K562 (cell line): ENCODE data around the gene EMILIN1. TPM values are rescaled to one million over a fixed set of nuclear protein-coding genes. Genes with fewer than 3 reads are reported as not detected.

Experiments used
- ARHGAP35 ChIP-seq: fragments of 450-650 bp; IDR thresholded peaks from 2 replicates; pipeline ENCODE4 v1.6.1; 2018; ENCODE audit not compliant: partially characterized antibody
- DACH1 ChIP-seq: fragments of 450-650 bp; IDR thresholded peaks from 2 replicates; pipeline ENCODE4 v1.6.1; 2018; ENCODE audit not compliant: partially characterized antibody
- DPF2 ChIP-seq: fragments of 450-650 bp; IDR thresholded peaks from 2 replicates; pipeline ENCODE4 v1.6.1; 2016
- E2F3 ChIP-seq: fragments of 250-450 bp; sonication (Bioruptor Pico); IDR thresholded peaks from 2 replicates; pipeline ENCODE4 v1.4.0; 2020; ENCODE audit warnings: mild to moderate bottlenecking
- EGR1 ChIP-seq: fragments of 450-650 bp; conservative IDR thresholded peaks from 2 replicates; pipeline ENCODE4 v1.6.1; 2017; ENCODE audit warnings: mild to moderate bottlenecking
- ETV6 ChIP-seq, 3 experiments: fragments of 150-350 bp in 1 of 3; sonication (generic) in 1 of 3; formaldehyde crosslinking in 1 of 3; IDR thresholded peaks; 2 replicates each; pipeline versions ENCODE4 v1.6.1 to v1.8.0; 2014 to 2022; ENCODE audit warnings: borderline replicate concordance in 2 of 3, low read depth in 2 of 3, antibody characterized with exemption in 1 of 3, low read length in 1 of 3, mild to moderate bottlenecking in 1 of 3, missing genetic modification reagents in 1 of 3
- FOXP4 ChIP-seq: sonication (generic); formaldehyde crosslinking; IDR thresholded peaks from 2 replicates; pipeline ENCODE4 v1.8.0; 2022; ENCODE audit warnings: mild to moderate bottlenecking, missing genetic modification reagents, borderline replicate concordance
- NR0B1 ChIP-seq: fragments of 450-650 bp; IDR thresholded peaks from one replicate; pipeline ENCODE4 v1.6.1; 2018; ENCODE audit warnings: mild to moderate bottlenecking, moderate library complexity; ENCODE audit not compliant: partially characterized antibody
- NR4A1 ChIP-seq, 2 experiments: fragments of 250-450 bp in 1 of 2; fragments of 450-650 bp in 1 of 2; sonication (Bioruptor Pico) in 1 of 2; IDR thresholded peaks; 2 replicates each; pipeline versions ENCODE4 v1.4.0 to v1.6.1; 2016 to 2020; ENCODE audit warnings: mild to moderate bottlenecking in 2 of 2, missing compliant biosample characterization in 1 of 2, missing genetic modification characterization in 1 of 2, moderate library complexity in 1 of 2
- PATZ1 ChIP-seq: fragments of 250-450 bp; sonication (Bioruptor Pico); IDR thresholded peaks from 2 replicates; pipeline ENCODE4 v1.5.0; 2020; ENCODE audit warnings: mild to moderate bottlenecking, borderline replicate concordance
- POLR2H ChIP-seq: IDR thresholded peaks from 2 replicates; pipeline ENCODE4 v1.6.1; 2016; ENCODE audit warnings: missing genetic modification characterization, low read depth, mild to moderate bottlenecking, control low read depth, missing compliant biosample characterization, moderate library complexity
- RCOR1 ChIP-seq, 2 experiments: IDR thresholded peaks; 2 replicates each; pipeline ENCODE4 v1.6.1; 2012; ENCODE audit warnings: low read depth in 2 of 2, low read length in 2 of 2, borderline replicate concordance in 1 of 2, improper control_type of control experiment in 1 of 2
- SMARCE1 ChIP-seq: fragments of 450-650 bp; IDR thresholded peaks from 2 replicates; pipeline ENCODE4 v1.7.1; 2016; ENCODE audit warnings: mild to moderate bottlenecking
- SPI1 ChIP-seq: IDR thresholded peaks from 2 replicates; pipeline ENCODE4 v1.6.1; 2011; ENCODE audit warnings: low read depth, low read length, control low read depth, borderline replicate concordance
- SRF ChIP-seq, 2 experiments: fragments of 250-450, 450-650 bp in 1 of 2; sonication (Bioruptor Pico) in 1 of 2; sonication (generic) in 1 of 2; formaldehyde crosslinking; IDR thresholded peaks; 2 replicates each; pipeline versions ENCODE4 v1.5.0 to v1.5.1; 2020 to 2022; ENCODE audit warnings: mild to moderate bottlenecking in 1 of 2, missing genetic modification reagents in 1 of 2
- U2AF2 ChIP-seq: fragments of 200-400 bp; formaldehyde crosslinking; optimal IDR thresholded peaks from 2 replicates; pipeline ENCODE3; 2017; ENCODE audit warnings: low read depth, mild to moderate bottlenecking, low read length
- ZBTB17 ChIP-seq: fragments of 450-650 bp; formaldehyde crosslinking; IDR thresholded peaks from 2 replicates; pipeline ENCODE4 v1.4.0; 2020; ENCODE audit warnings: mild to moderate bottlenecking
- ZBTB8A ChIP-seq: fragments of 450-650 bp; IDR thresholded peaks from 2 replicates; pipeline ENCODE4 v1.6.1; 2018; ENCODE audit warnings: mild to moderate bottlenecking, moderate library complexity; ENCODE audit not compliant: partially characterized antibody
- ZNF121 ChIP-seq: sonication (generic); formaldehyde crosslinking; conservative IDR thresholded peaks from 2 replicates; pipeline ENCODE4 v1.8.0; 2022; ENCODE audit warnings: missing genetic modification reagents
- ZNF583 ChIP-seq: fragments of 250-450 bp; sonication (Bioruptor Pico); IDR thresholded peaks from 2 replicates; pipeline ENCODE4 v1.4.0; 2020
- ZNF75A ChIP-seq: fragments of 450-650 bp; formaldehyde crosslinking; IDR thresholded peaks from 2 replicates; pipeline ENCODE4 v1.4.0; 2020; ENCODE audit warnings: mild to moderate bottlenecking
- polyA plus RNA-seq, 8 experiments: library from polyadenylated mRNA; depleted of rRNA in 4 of 8; stranded (reverse) in 5 of 8; unstranded in 3 of 8; fragments of >200 nt; fragmentation: Nextera tagmentation in 2 of 8; fragmentation: Illumina TruSeq in 1 of 8; extraction: Ambion mirVana in 2 of 8; extraction: Trizol in 1 of 8; gene quantifications; 2 replicates each; pipeline versions ENCODE4 v1.2.1 to v1.2.3, GENCODE V29; 2011 to 2014; ENCODE audit warnings: inconsistent platforms in 1 of 8, missing spikeins in 1 of 8
- total RNA-seq, 7 experiments: library from RNA; depleted of rRNA in 6 of 7; stranded (reverse); fragments of >200 nt in 6 of 7; fragmentation: Illumina TruSeq in 2 of 7; extraction: Trizol in 2 of 7; gene quantifications; 2 replicates each; pipeline versions ENCODE4 v1.2.1 to v1.2.3, GENCODE V29; 2011 to 2021; ENCODE audit warnings: low replicate concordance in 1 of 7

EMILIN1 gene
- total and polyA plus RNA-seq, 9 of the 15 experiments (the other 6 are each of a cell fraction or from before 2014, with no cell fraction given), result 0.04 to 2.7 (median 0.54) TPM; not detected in 2

- 0 out of 2 replicates have a peak, but pooled peaks have one; percentile 6 for TF ChIP-seq ZNF121
- 0 out of 2 replicates have a peak, but pooled peaks have one; percentile 50 for TF ChIP-seq FOXP4 (CRISPR knock-in tag)
- TF ChIP-seq RCOR1 (IDR thresholded peaks at IDR 0.05; ENCODE audit: borderline replicate concordance in 1 of 2, low read depth in 2 of 2, low read length in 2 of 2), result peak in 1 of 2 experiments; percentile 5; a peak in 1 of 4 replicates
- 0 out of 2 replicates have a peak, but pooled peaks have one; percentile 20 for TF ChIP-seq POLR2H (tag)
- 0 out of 2 replicates have a peak, but pooled peaks have one; percentile 37 for TF ChIP-seq SMARCE1
- peak in 1 of 2 experiments; percentile 86; a peak in 2 of 4 replicates for TF ChIP-seq SRF (CRISPR knock-in tag; IDR thresholded peaks at IDR 0.05)
- no peak for TF ChIP-seq SPI1
- no peak for TF ChIP-seq NR0B1
- 0 out of 2 replicates have a peak, but pooled peaks have one; percentile 23 for TF ChIP-seq NR4A1 (CRISPR knock-in tag; IDR thresholded peaks at IDR 0.05)
- no peak for TF ChIP-seq NR4A1 (tag; IDR thresholded peaks at IDR 0.05)
- no peak for TF ChIP-seq ETV6 (IDR thresholded peaks at IDR 0.05; ENCODE audit: borderline replicate concordance in 1 of 2, low read depth in 2 of 2, low read length in 1 of 2)
- TF ChIP-seq ETV6 (CRISPR knock-in tag; IDR thresholded peaks at IDR 0.05; ENCODE audit: borderline replicate concordance), result no peak
- TF ChIP-seq ARHGAP35, result no peak
- TF ChIP-seq ZBTB8A, result no peak
- TF ChIP-seq DACH1, result no peak
- TF ChIP-seq EGR1, result peak; percentile 37
- TF ChIP-seq DPF2, result peak; percentile 19; the same call in 1 of the 2 replicates
- TF ChIP-seq PATZ1 (CRISPR knock-in tag), result 0 out of 2 replicates have a peak, but pooled peaks have one; percentile 65
- peak; percentile 54; the same call in 1 of the 2 replicates for TF ChIP-seq ZNF75A (CRISPR knock-in tag)
- TF ChIP-seq E2F3 (CRISPR knock-in tag), result 0 out of 2 replicates have a peak, but pooled peaks have one; percentile 46
- no peak for TF ChIP-seq U2AF2
- 0 out of 2 replicates have a peak, but pooled peaks have one; percentile 16 for TF ChIP-seq ZBTB17 (CRISPR knock-in tag)
- TF ChIP-seq ZNF583, result 0 out of 2 replicates have a peak, but pooled peaks have one; percentile 22
Observed at GRCh38 chr2:27071990-27072830, 6.2 kb upstream of the EMILIN1 start (continued).
